Right lobe of liver (tissue), 4 donors: ENCODE data around the gene ADGRF3.

Experiments used
- CTCF ChIP-seq, 4 donors: fragments of 200-600 bp in 3 of 4; fragments of 450-650 bp in 1 of 4; IDR thresholded peaks; one replicate each; pipeline versions ENCODE4 v1.5.1 to v1.8.0; 2016 to 2022; ENCODE audit warnings: antibody characterized with exemption in 4 of 4, mild to moderate bottlenecking in 2 of 4
- POLR2A ChIP-seq: fragments of 450-650 bp; IDR thresholded peaks from one replicate; pipeline ENCODE4 v1.6.1; 2017; ENCODE audit warnings: antibody characterized with exemption, mild to moderate bottlenecking
- donor health status: DM: no; HTN: no; CAD: no.
- donor health status: DM: no; HTN: no; CAD: no.
- donor health status: DM: no; HTN: yes; CAD: no.

- TF ChIP-seq CTCF (IDR thresholded peaks at IDR 0.05): no peak
- TF ChIP-seq POLR2A: no peak
These were observed 20.7 kb downstream of the ADGRF3 start for GRCh38 chr2:26325851-26326250.
